Endodermal cell (in vitro differentiated cells): ENCODE results near the gene KRTAP24-1. TPM values are rescaled to one million over a fixed set of nuclear protein-coding genes. Genes with fewer than 3 reads are reported as not detected.

ENCODE experiments used
- DNase-seq: peaks from one replicate; pipeline ENCODE4 v3.0.0-alpha.2; 2017
- H3K27ac ChIP-seq: 2 replicates; pipeline ENCODE4 v1.5.1; 2013; ENCODE audit warnings: mild to moderate bottlenecking, low read depth, low read length, moderate library complexity
- H3K27me3 ChIP-seq: 2 replicates; pipeline ENCODE4 v1.6.1; 2013; ENCODE audit warnings: mild to moderate bottlenecking, low read length, moderate library complexity; ENCODE audit not compliant: insufficient read depth, control insufficient read depth, poor library complexity, severe bottlenecking
- H3K36me3 ChIP-seq: 2 replicates; pipeline ENCODE4 v1.7.0; 2013; ENCODE audit warnings: mild to moderate bottlenecking, low read length, moderate library complexity; ENCODE audit not compliant: control insufficient read depth, insufficient read depth
- H3K4me1 ChIP-seq: one replicate; pipeline ENCODE4 v1.7.0; 2013; ENCODE audit warnings: low read length; ENCODE audit not compliant: control insufficient read depth, insufficient read depth
- H3K4me3 ChIP-seq: 2 replicates; pipeline ENCODE4 v1.5.1; 2013; ENCODE audit warnings: mild to moderate bottlenecking, low read length, moderate library complexity
- H3K9ac ChIP-seq: 2 replicates; pipeline ENCODE4 v1.6.1; 2013; ENCODE audit warnings: mild to moderate bottlenecking, low read length, moderate library complexity; ENCODE audit not compliant: poor library complexity, severe bottlenecking; ENCODE audit errors: extremely low read depth
- H3K9me3 ChIP-seq: 2 replicates; pipeline ENCODE4 v1.6.1; 2013; ENCODE audit warnings: mild to moderate bottlenecking, low read length, moderate library complexity; ENCODE audit not compliant: control insufficient read depth
- H3K27ac Mint-ChIP-seq: 2 replicates; pipeline ENCODE4 v1.8.0; 2020; ENCODE audit warnings: mixed read lengths
- H3K27me3 Mint-ChIP-seq: 2 replicates; pipeline ENCODE4 v1.8.0; 2021; ENCODE audit warnings: mild to moderate bottlenecking, mixed read lengths; ENCODE audit not compliant: insufficient read depth
- H3K36me3 Mint-ChIP-seq: 2 replicates; pipeline ENCODE4 v1.8.0; 2020; ENCODE audit warnings: low read depth, mixed read lengths
- H3K4me1 Mint-ChIP-seq: 2 replicates; pipeline ENCODE4 v1.8.0; 2020; ENCODE audit warnings: mixed read lengths
- H3K4me3 Mint-ChIP-seq: 2 replicates; pipeline ENCODE4 v1.8.0; 2020; ENCODE audit warnings: mild to moderate bottlenecking, moderate library complexity, mixed read lengths
- H3K9me3 Mint-ChIP-seq: 2 replicates; pipeline ENCODE4 v1.8.0; 2020; ENCODE audit warnings: mild to moderate bottlenecking, mixed read lengths
- CTCF ChIP-seq: fragments of 200-600 bp; sonication (generic); conservative IDR thresholded peaks from 2 replicates; pipeline ENCODE4 v1.5.0; 2021; ENCODE audit warnings: antibody characterized with exemption, mild to moderate bottlenecking
- WGBS, 2 experiments: methylation state at CpG; one replicate each; pipeline versions ENCODE4 v1.1.5 to v1.1.7; 2013; ENCODE audit warnings: missing lambda C conversion rate in 2 of 2, mixed read lengths in 1 of 2; ENCODE audit not compliant: insufficient coverage in 1 of 2, insufficient read length in 1 of 2; 5-methylcytosine and 5-hydroxymethylcytosine counted together
- total RNA-seq, 2 donors: library from RNA; stranded (reverse); fragmentation: NEBNext Ultra II Directional in 1 of 2; extraction: Animal tissue kit (Norgen Biotek cat#: 25700) in 1 of 2; gene quantifications; 2 replicates in 1 of 2; 3 replicates in 1 of 2; pipeline ENCODE4 v1.2.1, GENCODE V29; 2021

Gene KRTAP24-1
- total RNA-seq, 2 donors from 2014 or later = not detected

GRCh38 chr21:30271156-30271555 is 11.6 kb downstream of the KRTAP24-1 start:
- 92 to 100% methylated on average over 4 to 5 of the region's 5 CpGs for WGBS, 2 experiments
- H3K9me3 ChIP-seq = peaks cover 4% of the 10 kb centered on the region
- H3K4me3 Mint-ChIP-seq = no peak overlapping the region
- H3K9me3 Mint-ChIP-seq = peaks cover 2% of the 10 kb centered on the region
- H3K27ac Mint-ChIP-seq = no peak overlapping the region
- no peak overlapping the region for H3K4me3 ChIP-seq
- TF ChIP-seq CTCF = no peak
- DNase-seq = no peak
- H3K4me1 Mint-ChIP-seq = no peaks in the 10 kb centered on the region
- H3K36me3 ChIP-seq = no peaks in the 10 kb centered on the region
- no peaks in the 10 kb centered on the region for H3K27me3 Mint-ChIP-seq
- no peak overlapping the region for H3K27ac ChIP-seq
- no peaks in the 10 kb centered on the region for H3K36me3 Mint-ChIP-seq
- no peaks in the 10 kb centered on the region for H3K27me3 ChIP-seq
- H3K4me1 ChIP-seq = no peaks in the 10 kb centered on the region
- H3K9ac ChIP-seq = no peak overlapping the region

GRCh38 chr21:30269803-30270530 is 12.8 kb downstream of the KRTAP24-1 start:
- no peak for TF ChIP-seq CTCF
- H3K27me3 Mint-ChIP-seq = no peaks in the 10 kb centered on the region
- WGBS, 2 experiments = 90 to 93% methylated on average over 1 to 3 of the region's 3 CpGs
- Histone ChIP-seq H3K4me3 (no peak overlapping the region), H3K36me3 (no peaks in the 10 kb centered on the region), H3K4me1 (no peaks in the 10 kb centered on the region), H3K27me3 (no peaks in the 10 kb centered on the region), H3K27ac (no peak overlapping the region), H3K9me3 (peaks cover 12% of the 10 kb centered on the region), H3K9ac (no peak overlapping the region)
- H3K36me3 Mint-ChIP-seq = no peaks in the 10 kb centered on the region
- H3K27ac Mint-ChIP-seq = no peak overlapping the region
- DNase-seq = no peak
- no peak overlapping the region for H3K4me3 Mint-ChIP-seq
- H3K4me1 Mint-ChIP-seq = no peaks in the 10 kb centered on the region
- H3K9me3 Mint-ChIP-seq = peaks cover 6% of the 10 kb centered on the region

- Histone ChIP-seq H3K9me3 (peaks cover 12% of the 10 kb centered on the region), H3K27me3 (no peaks in the 10 kb centered on the region), H3K27ac (no peak overlapping the region), H3K4me3 (no peak overlapping the region), H3K9ac (no peak overlapping the region), H3K36me3 (no peaks in the 10 kb centered on the region), H3K4me1 (no peaks in the 10 kb centered on the region)
- peak; percentile 85 for TF ChIP-seq CTCF
- no peak overlapping the region for H3K4me3 Mint-ChIP-seq
- no peaks in the 10 kb centered on the region for H3K27me3 Mint-ChIP-seq
- peak; percentile 69 for DNase-seq
- peaks cover 6% of the 10 kb centered on the region for H3K9me3 Mint-ChIP-seq
- H3K27ac Mint-ChIP-seq = peak overlapping the region; percentile 82
- no peaks in the 10 kb centered on the region for H3K36me3 Mint-ChIP-seq
- WGBS, 2 experiments = 74 to 100% methylated on average over 1 to 4 of the region's 5 CpGs
- H3K4me1 Mint-ChIP-seq = no peaks in the 10 kb centered on the region
Observed at GRCh38 chr21:30268608-30269197, 14.0 kb downstream of the KRTAP24-1 start.
